K562 (cell line): Measurements from ENCODE around the gene CAPN2. TPM values are rescaled to one million over a fixed set of nuclear protein-coding genes. Genes with fewer than 3 reads are reported as not detected.

Experiments used
- CC2D1A ChIP-seq: fragments of 450-650 bp; IDR thresholded peaks from 2 replicates; pipeline ENCODE4 v1.6.1; 2017; ENCODE audit warnings: mild to moderate bottlenecking
- CTCFL ChIP-seq: IDR thresholded peaks from 2 replicates; pipeline ENCODE4 v1.6.1; 2011; ENCODE audit warnings: borderline replicate concordance, low read depth, mild to moderate bottlenecking, moderate library complexity, low read length; ENCODE audit not compliant: insufficient read depth, poor library complexity, severe bottlenecking
- E2F5 ChIP-seq: sonication (generic); formaldehyde crosslinking; IDR thresholded peaks from 2 replicates; pipeline ENCODE4 v1.8.0; 2022; ENCODE audit warnings: mild to moderate bottlenecking, missing genetic modification reagents
- FOS ChIP-seq: IDR thresholded peaks from 3 replicates; pipeline ENCODE4 v1.6.1; 2011; ENCODE audit not compliant: insufficient read length; ENCODE audit errors: extremely low read depth
- HMG20B ChIP-seq: fragments of 250-450 bp; sonication (Bioruptor Pico); IDR thresholded peaks from 2 replicates; pipeline ENCODE4 v1.5.0; 2021; ENCODE audit warnings: mild to moderate bottlenecking
- KAT2B ChIP-seq: IDR thresholded peaks from one replicate; pipeline ENCODE4 v1.6.1; 2012; ENCODE audit warnings: low read depth, mild to moderate bottlenecking, control low read depth, inconsistent platforms, low read length, moderate library complexity
- LCOR ChIP-seq: sonication (generic); formaldehyde crosslinking; IDR thresholded peaks from 2 replicates; pipeline ENCODE4 v1.8.0; 2022; ENCODE audit warnings: mild to moderate bottlenecking, missing genetic modification reagents
- MAX ChIP-seq: sonication (generic); formaldehyde crosslinking; IDR thresholded peaks from 2 replicates; pipeline ENCODE4 v1.9.0; 2022; ENCODE audit warnings: mild to moderate bottlenecking, missing genetic modification reagents
- MBD1 ChIP-seq: fragments of 250-450 bp; sonication (Bioruptor Pico); IDR thresholded peaks from 2 replicates; pipeline ENCODE4 v1.8.0; 2022; ENCODE audit warnings: inconsistent platforms
- MCM2 ChIP-seq: fragments of 450-650 bp; IDR thresholded peaks from 2 replicates; pipeline ENCODE4 v1.6.1; 2017; ENCODE audit warnings: low read depth, mild to moderate bottlenecking
- MXD1 ChIP-seq: fragments of 250-450 bp; sonication (Bioruptor Pico); IDR thresholded peaks from 2 replicates; pipeline ENCODE4 v1.8.0; 2021; ENCODE audit warnings: borderline replicate concordance, mild to moderate bottlenecking, moderate library complexity; ENCODE audit not compliant: poor library complexity, severe bottlenecking
- POLR3G ChIP-seq: IDR thresholded peaks from 2 replicates; pipeline ENCODE4 v1.6.1; 2011; ENCODE audit not compliant: insufficient read length, insufficient replicate concordance; ENCODE audit errors: extremely low read depth
- PURB ChIP-seq: sonication (generic); formaldehyde crosslinking; IDR thresholded peaks from 2 replicates; pipeline ENCODE4 v1.9.0; 2021; ENCODE audit warnings: low read depth, mild to moderate bottlenecking, missing genetic modification reagents
- SMAD3 ChIP-seq: fragments of 450-650 bp; formaldehyde crosslinking; conservative IDR thresholded peaks from 2 replicates; pipeline ENCODE4 v1.4.0; 2020; ENCODE audit warnings: mild to moderate bottlenecking
- STAT5B ChIP-seq: fragments of 250-450 bp; sonication (Bioruptor Pico); IDR thresholded peaks from 2 replicates; pipeline ENCODE4 v1.8.0; 2021; ENCODE audit warnings: mild to moderate bottlenecking, inconsistent platforms
- XRCC3 ChIP-seq: fragments of 450-650 bp; IDR thresholded peaks from 2 replicates; pipeline ENCODE4 v1.6.1; 2017; ENCODE audit warnings: mild to moderate bottlenecking, moderate library complexity
- ZFP1 ChIP-seq: fragments of 450-650 bp; formaldehyde crosslinking; IDR thresholded peaks from 2 replicates; pipeline ENCODE4 v1.4.0; 2020; ENCODE audit warnings: mild to moderate bottlenecking, mixed read lengths
- ZNF24 ChIP-seq: fragments of 450-650 bp; IDR thresholded peaks from 2 replicates; pipeline ENCODE4 v1.6.1; 2016
- ZNF551 ChIP-seq: fragments of 250-450 bp; sonication (Bioruptor Pico); IDR thresholded peaks from 2 replicates; pipeline ENCODE4 v1.5.0; 2021; ENCODE audit warnings: mild to moderate bottlenecking, moderate library complexity
- ZNF75A ChIP-seq: fragments of 450-650 bp; formaldehyde crosslinking; IDR thresholded peaks from 2 replicates; pipeline ENCODE4 v1.4.0; 2020; ENCODE audit warnings: mild to moderate bottlenecking
- ZNF764 ChIP-seq: fragments of 250-450 bp; sonication (Bioruptor Pico); IDR thresholded peaks from 2 replicates; pipeline ENCODE4 v1.4.0; 2020; ENCODE audit warnings: low read depth, mild to moderate bottlenecking, moderate library complexity
- ZSCAN29 ChIP-seq: fragments of 450-650 bp; IDR thresholded peaks from 2 replicates; pipeline ENCODE4 v1.6.1; 2017
- polyA plus RNA-seq, 8 experiments: library from polyadenylated mRNA; depleted of rRNA in 4 of 8; stranded (reverse) in 5 of 8; unstranded in 3 of 8; fragments of >200 nt; fragmentation: Nextera tagmentation in 2 of 8; fragmentation: Illumina TruSeq in 1 of 8; extraction: Ambion mirVana in 2 of 8; extraction: Trizol in 1 of 8; gene quantifications; 2 replicates each; pipeline versions ENCODE4 v1.2.1 to v1.2.3, GENCODE V29; 2011 to 2014; ENCODE audit warnings: inconsistent platforms in 1 of 8, missing spikeins in 1 of 8
- total RNA-seq, 7 experiments: library from RNA; depleted of rRNA in 6 of 7; stranded (reverse); fragments of >200 nt in 6 of 7; fragmentation: Illumina TruSeq in 2 of 7; extraction: Trizol in 2 of 7; gene quantifications; 2 replicates each; pipeline versions ENCODE4 v1.2.1 to v1.2.3, GENCODE V29; 2011 to 2021; ENCODE audit warnings: low replicate concordance in 1 of 7
- TF ChIP-seq, protein P1 (sequence below): fragments of 250-450 bp; sonication (Bioruptor Pico); IDR thresholded peaks from 2 replicates; pipeline ENCODE4 v1.5.1; 2021; ENCODE audit warnings: mild to moderate bottlenecking

CAPN2 gene
- total and polyA plus RNA-seq, 9 of the 15 experiments (the other 6 are each of a cell fraction or from before 2014, with no cell fraction given), result 24.6 to 157 (median 101) TPM

DNA sequence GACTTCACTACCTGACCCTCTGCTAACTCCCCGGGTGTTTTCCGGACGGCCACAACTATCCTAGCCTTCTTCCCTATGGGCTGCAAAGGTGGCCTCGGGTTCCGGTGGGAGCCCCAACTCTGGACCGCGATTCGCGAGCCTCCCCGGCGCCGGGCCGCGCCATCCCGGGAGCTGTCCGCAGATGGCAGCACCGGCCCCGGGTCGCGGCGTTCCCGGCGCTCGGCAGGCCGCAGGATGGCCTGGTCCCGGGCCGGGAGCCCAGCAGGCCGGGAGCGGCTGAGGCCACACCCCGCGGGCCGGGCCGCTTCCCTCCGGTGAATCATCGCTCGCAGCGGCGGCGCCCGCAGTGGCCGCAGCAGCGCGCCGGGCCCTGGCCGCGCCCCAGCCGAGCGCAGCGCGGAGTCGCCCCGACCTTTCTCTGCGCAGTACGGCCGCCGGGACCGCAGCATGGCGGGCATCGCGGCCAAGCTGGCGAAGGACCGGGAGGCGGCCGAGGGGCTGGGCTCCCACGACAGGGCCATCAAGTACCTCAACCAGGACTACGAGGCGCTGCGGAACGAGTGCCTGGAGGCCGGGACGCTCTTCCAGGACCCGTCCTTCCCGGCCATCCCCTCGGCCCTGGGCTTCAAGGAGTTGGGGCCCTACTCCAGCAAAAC lies at the start of gene CAPN2 (continued):
- TF ChIP-seq MAX (CRISPR knock-in tag) (no peak; the same call in none of the 2 replicates), MBD1 (no peak), ZNF551 (CRISPR knock-in tag) (no peak), HMG20B (no peak), ZNF764 (CRISPR knock-in tag) (no peak), POLR3G (no peak), STAT5B (CRISPR knock-in tag) (no peak), LCOR (CRISPR knock-in tag) (no peak), FOS (peak; percentile 27), ZSCAN29 (no peak), PURB (CRISPR knock-in tag) (no peak), KAT2B (no peak), MCM2 (no peak), SMAD3 (CRISPR knock-in tag) (no peak), ZFP1 (CRISPR knock-in tag) (no peak), ZNF24 (peak; percentile 65), CC2D1A (no peak), XRCC3 (no peak), ZNF75A (CRISPR knock-in tag) (no peak), MXD1 (CRISPR knock-in tag) (no peak), E2F5 (CRISPR knock-in tag) (0 out of 2 replicates have a peak, but pooled peaks have one; percentile 27), CTCFL (no peak)
- TF ChIP-seq, protein P1, sequence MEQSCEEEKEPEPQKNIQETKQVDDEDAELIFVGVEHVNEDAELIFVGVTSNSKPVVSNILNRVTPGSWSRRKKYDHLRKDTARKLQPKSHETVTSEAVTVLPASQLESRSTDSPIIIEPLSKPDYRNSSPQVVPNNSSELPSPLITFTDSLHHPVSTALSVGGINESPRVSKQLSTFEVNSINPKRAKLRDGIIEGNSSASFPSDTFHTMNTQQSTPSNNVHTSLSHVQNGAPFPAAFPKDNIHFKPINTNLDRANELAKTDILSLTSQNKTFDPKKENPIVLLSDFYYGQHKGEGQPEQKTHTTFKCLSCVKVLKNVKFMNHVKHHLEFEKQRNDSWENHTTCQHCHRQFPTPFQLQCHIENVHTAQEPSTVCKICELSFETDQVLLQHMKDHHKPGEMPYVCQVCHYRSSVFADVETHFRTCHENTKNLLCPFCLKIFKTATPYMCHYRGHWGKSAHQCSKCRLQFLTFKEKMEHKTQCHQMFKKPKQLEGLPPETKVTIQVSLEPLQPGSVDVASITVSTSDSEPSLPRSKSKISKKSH, result no peak
